Activated CD4-positive, alpha-beta T cell treated with anti-CD3 and anti-CD28 coated beads for 48 hours (primary cell): ENCODE data around the gene KRCC1.
"Not testable (repeated sequence)": the region's sequence is repeated elsewhere in the genome, so short reads cannot be mapped to it uniquely, and the experiment has no call there.

Experiments
- DNase-seq: peaks from one replicate; pipeline ENCODE4 v3.0.0-alpha.2; 2020

KRCC1 gene

DNA sequence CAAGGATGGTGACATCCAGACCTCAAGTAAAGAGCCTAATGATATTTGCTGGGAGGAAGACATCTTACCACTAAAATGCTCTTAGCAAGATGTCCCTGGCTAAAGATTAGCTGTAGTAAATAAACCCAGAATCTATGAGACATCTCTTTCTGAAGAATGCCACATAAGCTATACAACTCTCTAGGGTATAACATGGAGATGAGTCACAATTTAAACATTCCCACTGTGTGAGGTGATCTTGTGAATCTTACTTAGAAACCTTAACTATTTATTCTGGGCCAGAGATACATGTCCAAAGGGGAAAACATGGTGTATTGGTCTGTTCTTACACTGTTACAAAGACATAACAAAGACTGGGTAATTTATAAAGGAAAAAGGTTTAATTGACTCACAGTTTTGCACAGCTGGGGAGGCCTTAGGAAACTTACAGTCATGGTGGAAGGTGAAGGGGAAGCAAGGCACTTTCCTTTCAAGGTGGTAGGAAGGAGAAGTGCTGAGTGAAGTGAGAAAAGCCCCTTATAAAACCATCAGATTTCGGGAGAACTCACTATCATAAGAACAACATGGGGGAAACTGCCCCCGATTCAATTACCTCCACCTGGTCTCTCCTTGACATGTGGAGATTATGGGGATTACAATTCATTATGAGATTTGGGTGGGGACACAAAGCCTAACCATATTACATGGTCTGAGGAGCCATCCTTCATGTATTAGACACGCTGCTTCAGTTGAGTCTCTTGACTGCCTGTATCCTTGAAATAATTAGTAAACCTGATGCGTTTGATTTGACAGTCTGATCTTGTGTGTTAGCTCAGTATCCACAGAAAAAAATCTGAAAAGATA lies 17.1 kb downstream of the KRCC1 start:
- no peak for DNase-seq

DNA sequence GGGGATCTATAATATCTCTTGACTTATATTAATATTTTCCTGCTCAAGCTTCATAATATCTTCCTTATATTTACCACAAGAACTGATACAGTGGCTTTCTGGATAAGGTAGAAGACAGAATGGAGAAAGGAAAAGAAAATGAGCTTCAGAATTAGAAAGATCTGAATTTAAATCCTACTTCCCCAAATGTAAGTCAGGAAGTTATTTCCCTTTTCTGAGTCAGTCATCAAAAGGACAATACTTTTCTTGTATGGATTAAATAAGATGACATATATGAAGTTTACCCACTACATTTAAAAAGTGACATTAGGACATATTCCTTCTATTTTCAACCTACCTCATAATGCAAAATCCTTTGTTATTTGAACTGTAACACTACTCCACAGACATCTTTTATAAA lies 19.0 kb downstream of the KRCC1 start:
- DNase-seq = no peak

DNA sequence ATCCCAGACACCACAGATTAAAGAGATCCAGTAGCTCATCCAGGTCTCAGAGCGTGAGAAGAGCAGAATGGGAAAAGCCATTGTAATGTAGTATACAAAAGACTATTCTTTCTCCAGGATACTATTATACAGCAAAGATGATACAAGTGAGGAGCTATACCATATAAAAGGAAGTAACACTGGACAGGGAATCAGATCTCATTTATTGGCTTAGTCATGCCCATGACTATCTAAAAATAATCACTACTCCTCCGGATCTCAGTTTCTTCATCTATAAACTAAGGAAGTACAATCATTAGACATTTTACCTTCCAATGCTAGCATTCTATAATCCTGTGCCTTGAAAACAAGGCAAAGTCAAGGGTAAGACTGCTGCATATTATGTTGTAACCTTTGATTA lies 19.4 kb downstream of the KRCC1 start:
- DNase-seq = no peak

DNA sequence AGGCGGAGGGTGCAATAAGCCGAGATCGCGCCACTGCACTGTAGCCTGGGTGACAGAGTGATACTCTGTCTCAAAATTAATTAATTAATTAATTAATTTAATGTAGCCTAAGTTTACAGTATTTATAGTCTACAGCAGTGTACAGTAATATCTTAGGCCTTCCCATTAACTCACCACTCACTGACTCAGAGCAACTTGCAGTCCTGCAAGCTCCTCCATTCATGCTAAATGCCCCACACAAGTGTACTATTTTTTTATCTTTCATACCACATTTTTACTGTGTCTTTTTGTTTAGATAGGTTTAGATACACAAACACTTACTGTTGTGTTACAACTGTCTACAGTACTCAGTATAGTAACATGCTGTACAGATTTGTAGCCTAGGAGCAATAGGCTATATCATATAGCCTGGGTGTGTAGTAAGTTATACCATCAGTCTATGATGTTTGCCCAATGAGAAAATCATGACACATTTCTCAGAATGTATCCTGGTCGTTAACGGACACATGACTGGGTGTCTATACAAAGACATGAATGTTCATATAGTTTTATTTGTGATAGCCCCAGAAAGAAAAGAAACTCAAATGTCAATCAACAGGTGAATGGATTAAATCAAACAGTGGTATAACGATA lies 23.4 kb downstream of the KRCC1 start:
- DNase-seq = no peak

DNA sequence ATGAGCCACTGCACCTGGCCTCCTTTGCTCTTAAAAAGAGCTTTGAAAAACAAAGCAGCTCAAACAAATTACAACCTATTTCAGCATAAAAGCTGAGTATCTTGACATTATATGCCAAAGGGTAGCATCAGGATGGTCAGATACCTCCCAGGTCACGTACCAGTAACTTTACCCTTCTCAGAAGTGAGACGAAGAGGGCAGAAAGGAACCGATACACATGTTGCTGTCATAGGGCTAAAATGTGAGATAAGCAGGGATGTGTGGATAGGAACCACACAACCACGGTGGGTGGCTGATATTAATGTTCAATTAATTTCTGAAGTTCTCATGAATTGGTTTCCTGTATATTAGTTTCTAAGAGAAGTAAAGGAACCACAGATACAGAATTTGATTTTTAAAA lies 26.7 kb downstream of the KRCC1 start:
- DNase-seq = no peak

DNA sequence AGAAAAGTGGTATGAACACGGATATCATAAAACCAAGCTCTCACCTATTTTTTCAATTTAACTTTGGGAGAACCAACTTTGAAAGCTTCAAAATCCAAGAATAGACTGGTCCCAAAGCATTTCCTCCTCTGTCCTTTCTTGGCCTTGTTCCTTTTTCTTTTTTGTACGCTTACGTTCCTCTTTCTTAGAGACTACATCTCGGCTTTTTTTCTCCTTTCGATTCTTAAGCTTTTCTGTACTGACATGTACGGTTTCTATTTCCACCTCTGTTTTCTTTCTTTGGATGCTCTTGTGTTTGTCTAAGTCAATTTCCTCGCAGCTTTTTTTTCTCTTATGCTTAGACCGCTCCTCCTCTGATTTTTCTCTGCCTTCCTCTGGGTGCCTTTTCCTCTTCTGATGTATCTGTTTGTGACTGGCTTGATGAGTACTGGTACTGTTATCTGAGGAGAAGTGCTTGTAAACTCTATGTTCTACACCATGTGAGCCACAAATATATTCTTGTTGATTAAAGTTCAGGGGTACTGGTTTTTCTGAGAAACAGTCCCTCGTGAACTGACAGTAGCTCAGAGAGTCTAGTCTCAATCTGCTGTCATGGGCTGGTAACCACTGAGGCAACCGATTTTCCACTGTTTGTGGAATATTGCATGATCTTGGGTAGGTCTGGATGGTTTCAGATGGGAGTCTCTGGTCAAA lies 27.7 kb downstream of the KRCC1 start:
- DNase-seq = no peak

DNA sequence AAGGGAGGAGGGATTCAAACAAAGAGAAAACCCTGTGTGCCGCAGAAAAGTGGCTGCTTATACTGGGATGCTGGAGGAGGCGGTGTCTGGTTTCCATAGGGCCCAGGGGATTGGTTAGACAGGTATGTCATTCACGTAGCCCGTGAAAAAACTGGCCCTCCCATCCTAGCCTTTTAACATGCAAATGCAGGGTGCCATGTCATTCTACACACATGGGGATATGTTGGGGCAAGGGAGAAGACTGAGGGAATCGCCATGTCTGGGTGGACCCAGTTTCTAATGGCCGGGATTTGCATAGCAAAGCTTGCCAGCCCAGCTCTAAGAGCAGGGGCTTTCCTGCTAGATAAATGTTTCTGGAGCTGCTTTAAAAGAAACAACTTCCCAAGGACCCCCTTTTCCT lies 31.1 kb downstream of the KRCC1 start:
- DNase-seq = no peak

DNA sequence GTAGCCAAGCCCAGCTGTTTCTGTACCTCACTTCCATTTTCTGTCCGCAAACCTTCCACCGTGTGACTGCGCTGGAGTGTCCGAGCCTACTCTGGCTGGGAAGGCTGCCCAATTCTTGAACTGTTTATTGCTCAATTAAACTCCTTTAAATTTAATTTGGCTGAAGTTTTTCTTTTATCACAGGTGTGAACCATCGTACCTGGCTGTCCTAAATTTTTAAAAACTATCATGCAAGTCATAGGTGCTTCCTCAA lies 33.0 kb downstream of the KRCC1 start:
- DNase-seq = no peak

DNA sequence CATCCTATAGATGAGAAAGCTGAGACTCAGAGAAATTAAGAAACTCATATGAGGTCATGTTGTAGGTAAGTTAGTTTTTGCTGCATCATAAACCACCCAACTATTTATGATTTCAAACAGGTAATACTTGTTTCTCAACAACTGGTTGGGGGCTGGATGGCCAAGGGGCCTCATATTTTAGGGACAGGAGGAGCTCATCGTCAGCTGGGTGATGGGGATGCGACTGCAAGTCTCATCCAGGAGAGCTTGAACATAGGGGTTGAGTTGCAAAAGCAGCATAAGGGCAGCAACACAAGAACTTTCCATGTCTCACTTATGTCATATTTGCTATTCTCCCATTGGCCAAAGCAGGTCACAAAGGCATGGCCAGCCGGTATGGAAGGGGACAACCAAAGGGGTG lies 35.6 kb downstream of the KRCC1 start:
- DNase-seq = no peak

DNA sequence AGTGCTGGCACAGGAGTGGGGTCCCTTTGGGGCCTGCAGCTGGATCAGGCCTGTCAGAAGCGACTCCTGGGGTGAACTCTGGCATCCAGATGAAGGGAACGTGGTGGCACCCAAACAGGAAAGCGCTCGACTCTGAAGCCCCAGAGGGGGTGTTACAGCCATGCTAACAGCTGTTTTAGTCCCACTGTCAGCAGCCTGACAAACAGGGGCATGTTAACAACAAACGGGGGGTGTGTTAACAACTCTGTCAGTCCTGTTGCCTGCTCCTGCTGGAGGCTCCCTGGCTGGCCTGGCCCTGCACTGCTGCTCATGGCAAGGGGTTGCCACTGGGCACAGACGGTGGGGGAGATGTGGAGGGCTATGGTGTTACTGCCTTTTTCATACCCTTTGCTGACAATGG lies 36.7 kb downstream of the KRCC1 start:
- no peak for DNase-seq

DNA sequence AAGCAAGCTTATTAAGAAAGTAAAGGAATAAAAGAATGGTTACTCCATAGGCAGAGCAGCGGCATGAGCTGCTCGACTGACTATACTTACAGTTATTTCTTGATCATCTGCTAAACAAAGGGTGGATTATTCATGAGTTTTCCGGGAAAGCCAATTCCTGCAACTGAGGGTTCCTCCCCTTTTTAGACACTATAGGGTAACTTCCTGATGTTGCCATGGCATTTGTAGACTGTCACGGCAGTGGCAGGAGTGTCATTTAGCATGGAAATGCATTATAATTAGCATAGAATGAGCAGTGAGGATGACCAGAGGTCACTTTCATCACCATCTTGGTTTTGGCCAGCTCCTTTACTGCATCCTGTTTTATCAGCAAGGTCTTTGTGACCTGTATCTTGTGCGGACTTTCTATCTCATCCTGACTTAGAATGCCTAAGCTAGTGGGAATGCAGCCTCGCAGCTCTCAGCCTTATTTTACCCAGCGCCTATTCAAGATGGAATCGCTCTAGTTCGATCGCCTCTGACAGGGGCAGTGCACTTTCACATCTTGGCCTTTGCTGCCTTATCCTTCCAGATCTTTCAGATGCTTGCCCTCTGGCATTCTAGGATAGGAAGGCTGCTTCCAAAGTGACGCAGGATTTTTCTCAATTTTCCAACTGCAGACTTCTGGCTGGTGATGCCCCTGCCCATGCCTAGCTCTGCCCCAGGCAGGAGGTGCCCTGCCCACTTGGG lies 37.3 kb downstream of the KRCC1 start:
- DNase-seq = not testable (repeated sequence)

DNA sequence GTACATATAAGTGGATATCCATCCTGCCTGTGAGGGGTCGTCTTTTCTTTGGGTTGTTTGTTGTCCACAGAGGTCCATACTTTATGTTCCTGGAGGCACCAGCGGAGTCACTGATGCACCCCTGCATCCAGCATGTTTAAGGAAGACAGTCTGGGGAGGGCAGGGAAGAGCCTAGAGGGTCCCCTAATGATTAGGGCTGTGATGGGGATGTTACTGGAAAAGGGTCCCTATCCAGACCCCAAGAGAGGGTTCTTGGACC lies 37.9 kb downstream of the KRCC1 start:
- not testable (repeated sequence) for DNase-seq

DNA sequence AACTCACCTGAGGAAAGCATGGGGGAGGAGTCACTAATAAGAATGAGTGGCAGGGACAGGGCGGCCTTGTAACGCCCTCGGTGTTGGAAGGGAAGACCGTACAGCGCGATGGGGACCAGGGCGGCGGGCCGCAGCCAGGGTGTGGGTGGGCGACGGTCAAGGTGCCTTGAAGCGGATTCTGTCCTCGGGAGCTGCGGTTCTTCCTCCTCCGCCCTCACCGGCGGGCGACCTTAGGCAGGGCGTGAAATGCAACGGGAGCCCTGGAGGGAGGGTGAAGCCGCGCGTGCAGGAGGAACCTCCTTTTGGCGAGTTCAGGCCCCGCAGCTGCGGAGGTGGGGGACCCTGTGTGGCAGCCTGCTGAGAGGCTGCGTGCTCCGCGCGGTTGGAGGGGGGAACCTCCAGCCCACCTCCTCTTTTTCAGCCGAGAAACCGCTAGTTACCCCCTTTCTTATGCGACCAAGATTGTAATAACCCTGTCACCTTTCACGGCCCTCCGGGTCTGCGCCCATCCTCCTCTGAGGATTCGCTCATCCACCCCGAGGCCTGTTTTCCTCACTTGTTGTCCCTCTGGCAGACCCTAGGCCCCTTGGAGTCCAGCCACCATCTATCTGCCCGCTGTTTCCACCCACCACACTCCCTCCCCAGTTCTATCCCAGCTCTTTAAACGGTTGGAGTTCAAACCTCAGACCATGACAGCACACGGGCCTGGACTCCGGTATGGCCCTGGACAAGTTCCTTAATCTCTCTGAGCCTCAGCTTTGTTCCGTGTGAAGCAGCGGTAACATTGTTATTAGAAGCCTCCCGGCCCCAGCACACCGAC lies 38.4 kb downstream of the KRCC1 start:
- no peak for DNase-seq

DNA sequence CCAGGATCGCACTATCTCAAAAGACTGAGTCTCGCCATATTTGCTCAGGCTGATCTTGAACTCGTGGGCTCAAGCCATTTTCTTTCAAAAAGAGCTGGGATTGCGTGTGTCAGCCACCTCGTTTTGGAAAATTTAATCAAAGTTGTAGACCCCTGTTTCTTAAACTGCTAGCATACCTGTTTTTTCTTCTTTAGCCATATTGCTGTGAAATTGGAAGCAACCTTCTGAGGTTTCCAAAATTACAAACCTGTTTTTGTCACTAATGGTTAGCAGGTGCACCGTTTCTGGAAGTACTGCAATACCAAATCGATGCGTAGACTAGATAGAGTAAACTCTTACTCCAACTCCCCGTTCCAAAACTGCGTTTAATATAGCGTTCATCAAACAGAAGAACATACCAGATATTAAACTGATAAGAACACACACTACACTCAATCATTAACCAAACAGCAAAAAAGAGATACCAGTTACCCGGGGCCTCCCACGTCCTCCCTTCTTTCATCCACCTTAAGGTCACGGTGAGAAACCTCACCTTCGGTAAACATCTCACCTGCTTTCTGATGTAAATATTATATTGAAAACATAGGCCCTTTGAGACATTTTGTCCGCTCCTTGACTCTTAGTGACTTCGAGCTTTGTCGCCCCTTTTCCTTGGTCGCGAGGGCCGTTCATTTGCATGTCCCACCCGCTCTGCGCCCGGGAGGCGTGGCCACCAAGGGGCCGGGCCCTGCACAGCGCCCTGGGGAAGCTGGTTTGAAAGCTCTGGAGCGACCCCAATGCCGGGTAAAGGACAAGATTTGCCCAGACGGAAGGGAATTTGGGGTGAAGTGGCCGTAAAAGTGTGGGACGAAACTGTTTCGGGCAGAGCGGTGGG lies 39.3 kb downstream of the KRCC1 start, which contains the start of gene RNU2-63P:
Gene RNU2-63P, minus strand, starts transcription at position 462 of the 874 bp plus-strand sequence.
- DNase-seq = peak; percentile 84

DNA sequence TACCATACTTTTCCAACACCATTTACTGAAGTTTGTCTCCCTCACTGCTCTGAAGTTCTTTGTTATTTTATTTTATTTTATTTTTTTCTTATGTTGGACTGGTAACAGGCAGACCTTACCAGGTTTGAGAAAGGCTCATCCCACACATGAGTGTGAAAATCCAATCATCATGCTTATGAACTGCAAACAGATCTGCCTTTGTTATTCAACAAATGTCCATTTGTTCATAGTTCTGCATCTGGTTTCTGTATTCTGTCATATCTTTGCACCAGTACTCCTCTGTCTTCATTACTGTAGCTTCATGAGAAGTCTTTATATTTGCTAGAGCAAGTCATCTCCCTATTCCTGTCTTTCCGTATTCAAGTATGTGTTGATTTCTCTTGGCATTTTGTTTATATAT lies 44.6 kb downstream of the KRCC1 start:
- DNase-seq = no peak

DNA sequence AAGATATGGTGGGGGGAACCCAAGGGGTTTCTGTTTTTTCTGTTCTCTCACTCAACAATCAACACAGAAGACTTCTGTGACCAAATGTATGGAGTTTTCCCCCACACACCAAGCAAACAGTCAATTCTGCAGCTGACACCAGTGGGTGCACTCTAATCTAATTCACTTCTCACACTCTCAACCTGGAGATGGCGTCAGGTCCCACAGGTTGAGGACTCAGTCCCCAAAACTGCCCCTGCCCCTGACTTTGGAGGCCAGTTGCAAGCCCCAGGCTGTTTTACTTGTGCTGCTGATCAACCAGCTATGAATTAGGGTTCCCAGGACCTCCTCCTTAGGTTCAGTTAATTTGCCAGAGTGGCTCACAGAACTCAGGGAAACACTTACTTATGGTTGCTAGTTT lies 45.4 kb downstream of the KRCC1 start:
- no peak for DNase-seq

DNA sequence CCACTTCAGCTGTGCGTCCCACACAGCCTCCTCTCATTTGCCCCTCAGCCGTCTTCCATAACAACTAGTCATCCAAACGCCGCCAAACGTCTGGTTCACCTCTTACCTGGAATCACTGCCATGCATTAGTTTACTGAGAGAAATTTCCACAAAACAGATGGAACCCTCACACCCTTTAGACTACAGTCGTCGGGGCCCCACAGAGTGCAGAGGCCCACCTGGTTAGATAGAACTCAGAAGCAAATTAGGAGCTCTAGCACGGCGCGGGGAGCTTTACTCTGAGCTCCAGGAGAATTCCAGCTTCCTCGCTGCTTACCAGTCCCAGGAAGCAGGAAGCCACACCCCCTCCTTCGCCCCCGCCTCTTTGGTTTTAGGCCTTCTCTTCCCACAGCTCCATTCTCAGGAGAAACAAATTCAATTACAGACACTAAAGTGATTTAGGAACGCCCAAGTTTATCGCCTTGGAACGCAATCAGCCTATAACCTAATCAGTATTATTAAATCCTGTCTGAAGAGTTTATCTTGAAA lies 48.6 kb downstream of the KRCC1 start:
- no peak for DNase-seq

DNA sequence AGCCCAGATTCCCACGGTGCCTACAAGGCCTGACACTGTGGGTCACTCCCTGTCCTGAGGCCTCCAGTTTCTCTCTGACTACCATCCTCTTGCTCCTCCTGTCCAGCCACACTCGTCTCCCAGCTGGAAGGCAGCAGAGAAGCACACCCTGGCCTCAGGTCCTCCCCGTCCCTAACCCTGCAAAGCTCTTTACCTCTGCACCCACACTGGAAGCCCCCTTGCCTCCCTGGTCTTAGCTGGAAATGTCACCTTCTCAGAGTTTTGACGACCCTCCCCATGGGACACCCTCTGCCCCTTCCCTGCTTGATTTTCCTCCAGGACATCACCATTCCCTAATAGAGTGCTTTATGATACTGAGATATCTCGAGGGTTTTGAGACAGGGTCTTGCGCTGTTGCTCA lies 49.8 kb downstream of the KRCC1 start:
- DNase-seq = no peak

DNA sequence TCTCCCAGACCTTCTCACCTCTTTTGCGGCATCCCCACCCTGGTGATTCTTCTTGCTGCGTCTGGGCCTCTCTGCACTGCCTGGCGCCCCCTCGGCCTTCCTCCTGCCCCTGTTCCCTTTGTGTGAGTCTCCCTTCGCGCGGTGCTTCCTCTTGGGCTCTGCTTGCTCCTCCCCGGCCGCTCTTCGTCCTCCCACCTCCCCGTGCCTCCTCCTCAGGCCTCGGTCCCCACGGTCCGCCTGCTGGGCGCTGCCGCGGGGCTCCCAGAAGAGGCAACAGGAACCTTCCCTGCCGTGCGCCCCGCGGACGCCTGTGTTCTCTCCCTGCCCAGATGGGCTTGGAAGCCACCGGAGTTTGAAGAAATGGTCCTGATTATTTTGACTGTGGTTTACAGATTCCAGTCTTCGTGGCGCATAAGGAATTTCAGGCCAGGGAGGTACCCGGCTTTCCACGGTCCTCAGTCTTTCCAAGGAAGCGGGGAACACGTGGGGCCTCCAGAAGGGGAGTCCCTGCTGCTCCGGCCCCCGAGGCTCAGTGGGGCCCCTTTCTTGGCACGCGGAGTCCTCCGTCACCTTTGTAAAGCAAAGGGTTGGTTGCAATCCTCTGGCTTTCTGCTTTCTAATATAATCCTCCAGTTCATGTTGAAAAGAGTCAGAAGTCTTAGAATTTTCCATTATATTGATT lies 52.4 kb downstream of the KRCC1 start:
- no peak for DNase-seq

DNA sequence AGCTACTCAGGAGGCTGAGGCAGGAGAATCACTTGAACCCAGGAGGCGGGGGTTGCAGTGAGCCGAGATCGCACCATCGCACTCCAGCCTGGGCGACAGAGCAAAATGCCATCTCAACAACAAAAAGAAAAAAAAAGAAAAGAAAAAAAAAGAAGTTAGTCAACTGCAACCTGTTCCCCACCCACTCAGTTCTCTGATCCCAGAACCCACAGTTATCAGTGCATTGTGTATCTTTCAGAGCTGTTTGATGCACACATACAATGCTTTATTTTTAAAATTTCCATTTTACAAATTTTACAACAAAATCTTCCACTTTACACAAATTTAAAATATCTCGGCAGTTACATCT lies 53.2 kb downstream of the KRCC1 start:
- DNase-seq = no peak

DNA sequence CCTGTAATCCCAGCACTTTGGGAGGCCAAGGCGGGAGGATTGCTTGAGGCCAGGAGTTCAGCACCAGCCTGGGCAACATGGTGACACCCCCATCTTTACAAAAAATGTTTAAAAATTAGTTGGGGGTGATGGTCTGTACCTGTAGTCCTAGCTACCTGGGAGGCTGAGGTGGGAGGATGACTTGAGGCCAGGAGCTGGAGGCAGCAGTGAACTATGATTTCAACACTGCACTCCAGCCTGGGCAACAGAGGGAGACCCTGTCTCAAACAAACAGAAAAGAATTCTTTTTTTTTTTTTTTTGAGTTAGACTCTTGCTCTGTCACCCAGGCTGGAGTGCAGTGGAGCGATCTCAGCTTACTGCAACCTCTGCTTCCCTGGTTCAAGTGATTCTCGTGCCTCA lies 55.1 kb downstream of the KRCC1 start:
- DNase-seq = not testable (repeated sequence)
